Testis (tissue), 2 donors: ENCODE measurements around the gene DDC.

Experiments
- POLR2A ChIP-seq: fragments of 450-650 bp; IDR thresholded peaks from one replicate; pipeline ENCODE4 v1.6.1; 2017; ENCODE audit warnings: antibody characterized with exemption, mild to moderate bottlenecking, moderate library complexity
- TF ChIP-seq, protein P1 (sequence below), 3 experiments: fragments of 450-650 bp in 2 of 3; fragments of 200-600 bp in 1 of 3; sonication (generic) in 1 of 3; IDR thresholded peaks; one replicate each; pipeline ENCODE4 v1.5.1; 2016 to 2019; ENCODE audit warnings: antibody characterized with exemption in 3 of 3, mild to moderate bottlenecking in 2 of 3, moderate library complexity in 1 of 3

DNA sequence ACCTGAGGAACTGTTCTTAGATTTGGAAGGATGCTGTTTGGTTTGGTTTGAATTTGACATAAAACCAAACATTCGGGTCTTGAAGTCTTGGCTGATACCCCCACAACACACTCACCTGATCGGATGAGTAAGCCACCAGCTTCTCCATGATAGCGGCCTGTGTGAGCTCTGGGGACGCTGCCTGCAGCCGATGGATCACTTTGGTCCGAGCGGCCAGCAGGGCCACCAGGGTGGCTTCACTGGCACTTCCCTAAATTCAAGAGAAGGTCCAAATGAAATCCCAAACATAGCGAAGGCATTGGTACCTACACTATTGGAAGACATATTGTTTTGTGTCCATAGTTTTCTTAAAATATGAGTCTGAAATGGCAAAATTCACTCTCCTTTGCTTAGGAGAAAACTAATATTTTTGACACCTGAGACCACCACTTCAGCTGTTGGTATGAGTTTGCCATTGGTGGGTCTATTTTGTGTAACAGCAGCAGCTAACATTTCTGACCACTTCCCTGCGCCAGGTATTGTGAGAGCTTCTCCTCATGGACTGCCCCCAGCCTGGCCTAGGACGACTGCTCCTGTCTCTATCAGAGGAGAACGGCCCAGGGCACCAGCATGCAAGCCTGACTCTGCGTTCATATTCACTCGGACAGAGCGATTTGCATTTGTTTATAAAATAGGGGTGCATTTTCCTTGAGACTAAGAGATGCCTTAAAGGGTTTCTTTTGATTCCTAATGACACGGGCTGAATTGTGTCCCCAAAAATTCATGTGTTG is 35.9 kb downstream of the DDC start:
- TF ChIP-seq, protein P1, sequence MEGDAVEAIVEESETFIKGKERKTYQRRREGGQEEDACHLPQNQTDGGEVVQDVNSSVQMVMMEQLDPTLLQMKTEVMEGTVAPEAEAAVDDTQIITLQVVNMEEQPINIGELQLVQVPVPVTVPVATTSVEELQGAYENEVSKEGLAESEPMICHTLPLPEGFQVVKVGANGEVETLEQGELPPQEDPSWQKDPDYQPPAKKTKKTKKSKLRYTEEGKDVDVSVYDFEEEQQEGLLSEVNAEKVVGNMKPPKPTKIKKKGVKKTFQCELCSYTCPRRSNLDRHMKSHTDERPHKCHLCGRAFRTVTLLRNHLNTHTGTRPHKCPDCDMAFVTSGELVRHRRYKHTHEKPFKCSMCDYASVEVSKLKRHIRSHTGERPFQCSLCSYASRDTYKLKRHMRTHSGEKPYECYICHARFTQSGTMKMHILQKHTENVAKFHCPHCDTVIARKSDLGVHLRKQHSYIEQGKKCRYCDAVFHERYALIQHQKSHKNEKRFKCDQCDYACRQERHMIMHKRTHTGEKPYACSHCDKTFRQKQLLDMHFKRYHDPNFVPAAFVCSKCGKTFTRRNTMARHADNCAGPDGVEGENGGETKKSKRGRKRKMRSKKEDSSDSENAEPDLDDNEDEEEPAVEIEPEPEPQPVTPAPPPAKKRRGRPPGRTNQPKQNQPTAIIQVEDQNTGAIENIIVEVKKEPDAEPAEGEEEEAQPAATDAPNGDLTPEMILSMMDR (IDR thresholded peaks at IDR 0.05): no peak
- no peak for TF ChIP-seq POLR2A
